Measurements from ENCODE around the gene TAS2R40. TPM values are rescaled to one million over a fixed set of nuclear protein-coding genes. Genes with fewer than 3 reads are reported as not detected.

The TAS2R40 gene
- total and polyA plus RNA-seq, 8 donors, result not detected

- Histone ChIP-seq H3K27me3 (no peaks in the 10 kb centered on the region), H3K36me3 (no peaks in the 10 kb centered on the region), H3K27ac (no peak overlapping the region), H3K4me3 (no peak overlapping the region), H3K9me3 (no peaks in the 10 kb centered on the region), H3K4me1 (peaks cover 0 to 26% (median 6%) of the 10 kb centered on the region in 4 donors)
- WGBS, 5 donors, result 46 to 73% (median 59%) methylated on average over 3 of the region's 3 CpGs
- no peak for DNase-seq
- intact Hi-C loops (cut with DNase I; ENCODE audit: low total_unique reads), result no loop called here
- TF ChIP-seq EP300 (IDR thresholded peaks at IDR 0.05), result no peak
- TF ChIP-seq POLR2AphosphoS5 (IDR thresholded peaks at IDR 0.05), result no peak
- TF ChIP-seq POLR2A (IDR thresholded peaks at IDR 0.05), result no peak
- TF ChIP-seq CTCF (IDR thresholded peaks at IDR 0.05), result no peak
These were observed 33.7 kb downstream of the TAS2R40 start for GRCh38 chr7:143255564-143255963.

GRCh38 chr7:143256325-143256724 lies 34.5 kb downstream of the TAS2R40 start:
- WGBS, 5 donors, result 85 to 91% (median 89%) methylated on average over 3 of the region's 3 CpGs
- Histone ChIP-seq H3K4me3 (no peak overlapping the region), H3K27me3 (no peaks in the 10 kb centered on the region), H3K36me3 (no peaks in the 10 kb centered on the region), H3K9me3 (no peaks in the 10 kb centered on the region), H3K4me1 (peaks cover 0 to 26% (median 6%) of the 10 kb centered on the region in 4 donors), H3K27ac (no peak overlapping the region)
- intact Hi-C loops (cut with DNase I; ENCODE audit: low total_unique reads), result no loop called here
- TF ChIP-seq CTCF (IDR thresholded peaks at IDR 0.05), result no peak
- no peak for TF ChIP-seq EP300 (IDR thresholded peaks at IDR 0.05)
- TF ChIP-seq POLR2AphosphoS5 (IDR thresholded peaks at IDR 0.05), result no peak
- DNase-seq, result no peak

- H3K27ac ChIP-seq, result no peak overlapping the region
- TF ChIP-seq POLR2AphosphoS5 (IDR thresholded peaks at IDR 0.05) (no peak), EP300 (IDR thresholded peaks at IDR 0.05) (no peak), CTCF (IDR thresholded peaks at IDR 0.05) (no peak), POLR2A (IDR thresholded peaks at IDR 0.05) (no peak)
- no peaks in the 10 kb centered on the region for H3K36me3 ChIP-seq
- H3K4me1 ChIP-seq, result peaks cover 0 to 26% (median 6%) of the 10 kb centered on the region in 4 donors
- 89 to 94% (median 92%) methylated on average over 4 of the region's 4 CpGs for WGBS, 5 donors
- no peaks in the 10 kb centered on the region for H3K9me3 ChIP-seq
- H3K4me3 ChIP-seq, result no peak overlapping the region
- intact Hi-C loops (cut with DNase I; ENCODE audit: low total_unique reads), result no loop called here
- no peak for DNase-seq
- H3K27me3 ChIP-seq, result no peaks in the 10 kb centered on the region
These were observed 35.1 kb downstream of the TAS2R40 start for GRCh38 chr7:143256932-143257331.

GRCh38 chr7:143257501-143257900 lies 35.7 kb downstream of the TAS2R40 start:
- WGBS, 5 donors, result 76 to 85% (median 79%) methylated on average over 5 of the region's 5 CpGs

More at GRCh38 chr7:143257501-143257900, 35.7 kb downstream of the TAS2R40 start:
- intact Hi-C loops (cut with DNase I; ENCODE audit: low total_unique reads), result no loop called here
- Histone ChIP-seq H3K4me1 (peaks cover 0 to 26% (median 8%) of the 10 kb centered on the region in 4 donors), H3K27me3 (no peaks in the 10 kb centered on the region), H3K27ac (no peak overlapping the region), H3K4me3 (no peak overlapping the region), H3K36me3 (no peaks in the 10 kb centered on the region), H3K9me3 (no peaks in the 10 kb centered on the region)
- TF ChIP-seq POLR2A (IDR thresholded peaks at IDR 0.05) (no peak), EP300 (IDR thresholded peaks at IDR 0.05) (no peak), CTCF (IDR thresholded peaks at IDR 0.05) (no peak), POLR2AphosphoS5 (IDR thresholded peaks at IDR 0.05) (no peak)
- no peak for DNase-seq

Measured in stomach (tissue), 9 donors.